Activated naive CD8-positive, alpha-beta T cell (primary cell): ENCODE data around the gene PRKAR1B.

Source experiments
- H3K27ac Mint-ChIP-seq: one replicate; pipeline ENCODE4 v1.8.0; 2021; ENCODE audit warnings: mixed read lengths
- H3K27me3 Mint-ChIP-seq: one replicate; pipeline ENCODE4 v1.8.0; 2021; ENCODE audit warnings: mixed read lengths
- H3K36me3 Mint-ChIP-seq: one replicate; pipeline ENCODE4 v1.8.0; 2021; ENCODE audit warnings: mixed read lengths
- H3K4me1 Mint-ChIP-seq: one replicate; pipeline ENCODE4 v1.8.0; 2021; ENCODE audit warnings: low read depth, mixed read lengths
- H3K4me3 Mint-ChIP-seq: one replicate; pipeline ENCODE4 v1.8.0; 2021; ENCODE audit warnings: mild to moderate bottlenecking, mixed read lengths
- H3K9me3 Mint-ChIP-seq: one replicate; pipeline ENCODE4 v1.8.0; 2021; ENCODE audit warnings: low read depth, mixed read lengths

PRKAR1B gene

DNA sequence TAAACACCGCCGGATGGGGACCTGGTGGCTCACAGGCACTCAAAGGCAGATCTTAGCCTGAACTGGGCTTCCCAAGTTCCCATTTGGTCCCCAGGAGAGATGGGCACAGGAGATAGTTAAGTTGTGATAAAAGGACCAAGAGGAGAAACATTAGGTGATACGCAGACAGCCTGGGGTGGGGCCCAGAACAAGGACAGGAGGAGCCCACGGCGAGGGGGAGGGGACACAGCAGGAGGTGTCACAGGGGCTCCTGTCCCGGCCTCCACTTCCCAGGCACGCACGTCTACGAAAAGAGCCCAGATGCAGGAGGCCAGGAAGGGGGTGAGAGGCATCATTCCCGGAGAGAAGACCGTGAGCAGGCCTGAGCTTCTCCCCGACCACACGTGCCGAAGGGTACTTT, 16.9 kb downstream of the PRKAR1B start:
- H3K4me3 Mint-ChIP-seq = peak overlapping the region; percentile 63
- peaks cover 28% of the 10 kb centered on the region for H3K4me1 Mint-ChIP-seq
- peaks cover 8% of the 10 kb centered on the region for H3K36me3 Mint-ChIP-seq
- no peaks in the 10 kb centered on the region for H3K9me3 Mint-ChIP-seq
- H3K27ac Mint-ChIP-seq = peak overlapping the region; percentile 50
- H3K27me3 Mint-ChIP-seq = no peaks in the 10 kb centered on the region

DNA sequence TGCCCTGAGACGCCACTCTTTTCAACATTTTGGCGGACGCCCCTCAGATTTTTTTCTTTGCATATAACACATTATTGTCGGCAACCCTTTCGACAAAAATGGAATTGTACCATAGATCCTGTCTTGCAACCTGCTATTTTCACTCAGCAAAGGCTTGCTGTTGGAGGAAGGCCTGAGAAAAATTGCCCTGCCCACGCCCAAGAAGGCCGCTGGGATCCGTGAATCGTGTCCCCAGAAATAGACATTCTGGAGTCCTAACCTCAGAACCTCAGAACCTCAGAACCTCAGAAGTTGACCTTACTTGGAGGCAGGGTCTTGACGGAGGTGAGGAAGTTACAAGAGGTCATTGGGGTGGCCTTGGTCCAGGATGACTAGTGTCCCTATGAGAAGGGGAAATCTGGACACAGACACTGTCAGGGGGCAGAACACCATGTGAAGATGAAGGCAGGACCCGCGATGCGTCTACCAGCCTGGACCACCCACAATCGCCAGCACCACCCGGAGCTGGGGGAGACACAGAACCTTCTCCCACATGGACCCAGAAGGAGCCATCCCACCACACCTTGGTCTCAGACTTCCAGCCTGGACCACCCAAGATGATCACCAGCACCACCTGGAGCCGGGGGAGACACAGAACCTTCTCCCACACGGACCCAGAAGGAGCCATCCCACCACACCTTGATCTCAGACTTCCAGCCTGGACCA, 19.6 kb downstream of the PRKAR1B start:
- Mint-ChIP-seq H3K36me3 (peaks cover 7% of the 10 kb centered on the region), H3K4me3 (no peak overlapping the region), H3K27me3 (no peaks in the 10 kb centered on the region), H3K27ac (peak overlapping the region; percentile 10), H3K9me3 (no peaks in the 10 kb centered on the region), H3K4me1 (peaks cover 12% of the 10 kb centered on the region)

DNA sequence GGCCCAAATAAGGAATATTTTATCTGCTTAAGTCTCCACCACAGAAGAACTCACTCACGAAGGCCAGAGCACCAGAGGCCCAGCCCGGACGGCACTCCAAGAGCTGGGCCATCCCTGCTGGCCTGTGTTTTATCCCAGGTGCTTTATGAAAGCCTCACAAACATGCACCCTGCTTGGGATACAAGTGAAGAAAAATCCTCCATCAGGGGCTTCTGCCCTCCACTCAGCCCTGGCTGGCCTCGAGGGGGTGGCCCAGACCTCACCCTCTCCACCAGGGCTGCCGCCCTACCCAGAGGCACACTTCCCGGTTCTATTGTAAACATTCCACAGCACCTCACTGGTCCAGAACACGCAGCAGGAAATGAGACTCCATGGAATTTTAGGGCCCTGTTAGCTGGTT, 20.4 kb downstream of the PRKAR1B start:
- Mint-ChIP-seq H3K4me3 (no peak overlapping the region), H3K27ac (no peak overlapping the region), H3K27me3 (no peaks in the 10 kb centered on the region), H3K9me3 (no peaks in the 10 kb centered on the region), H3K36me3 (peaks cover 11% of the 10 kb centered on the region), H3K4me1 (peaks cover 15% of the 10 kb centered on the region)

DNA sequence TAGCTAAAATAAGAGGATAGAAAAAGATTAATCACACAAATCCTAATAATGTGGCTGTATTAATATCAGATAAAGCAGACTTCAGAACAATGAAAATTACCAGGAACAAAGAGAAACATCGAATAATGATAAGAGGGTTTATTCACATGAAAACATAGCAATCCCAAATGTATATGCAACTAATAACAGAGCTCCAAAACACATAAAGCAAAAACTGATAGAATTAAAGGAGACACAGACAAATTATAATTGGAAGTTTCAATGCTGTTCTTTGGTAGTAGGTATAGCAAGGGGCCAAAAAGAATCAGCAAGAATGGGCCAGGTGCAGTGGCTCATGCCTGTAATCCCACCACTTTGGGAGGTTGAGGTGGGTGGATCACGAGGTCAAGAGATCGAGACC, 24.0 kb downstream of the PRKAR1B start:
- no peaks in the 10 kb centered on the region for H3K9me3 Mint-ChIP-seq
- H3K27ac Mint-ChIP-seq = no peak overlapping the region
- H3K4me3 Mint-ChIP-seq = no peak overlapping the region
- no peaks in the 10 kb centered on the region for H3K27me3 Mint-ChIP-seq
- H3K4me1 Mint-ChIP-seq = peaks cover 12% of the 10 kb centered on the region
- peaks cover 9% of the 10 kb centered on the region for H3K36me3 Mint-ChIP-seq

DNA sequence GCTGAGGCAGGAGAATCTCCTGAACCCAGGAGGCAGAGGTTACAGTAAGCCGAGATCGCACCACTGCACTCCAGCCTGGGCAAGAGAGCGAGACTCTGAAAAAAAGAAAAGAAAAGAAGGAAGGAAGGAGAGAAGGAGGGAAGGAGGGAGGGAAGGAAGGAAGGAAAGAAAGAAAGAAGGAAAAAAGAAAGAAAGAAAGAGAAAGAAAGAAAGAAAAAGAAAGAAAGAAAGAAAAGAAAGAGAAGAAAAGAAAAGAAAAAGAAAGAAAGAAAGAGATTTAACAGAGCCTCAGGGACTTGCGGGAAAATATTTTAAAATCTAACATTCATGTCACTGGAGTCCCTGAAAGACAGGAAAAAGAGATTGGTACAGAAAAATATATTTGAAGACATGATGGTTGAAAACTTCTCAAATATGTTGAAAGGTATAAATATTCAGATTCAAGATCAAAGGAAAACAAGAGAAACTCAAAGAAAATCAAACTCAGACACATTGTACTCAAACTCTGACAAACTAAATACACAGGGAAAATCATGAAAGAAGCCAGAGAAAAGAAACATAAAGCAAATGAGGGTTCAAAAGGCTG, 25.9 kb downstream of the PRKAR1B start:
- no peaks in the 10 kb centered on the region for H3K9me3 Mint-ChIP-seq
- H3K4me3 Mint-ChIP-seq = no peak overlapping the region
- H3K27ac Mint-ChIP-seq = no peak overlapping the region
- peaks cover 9% of the 10 kb centered on the region for H3K36me3 Mint-ChIP-seq
- peaks cover 8% of the 10 kb centered on the region for H3K4me1 Mint-ChIP-seq
- no peaks in the 10 kb centered on the region for H3K27me3 Mint-ChIP-seq

DNA sequence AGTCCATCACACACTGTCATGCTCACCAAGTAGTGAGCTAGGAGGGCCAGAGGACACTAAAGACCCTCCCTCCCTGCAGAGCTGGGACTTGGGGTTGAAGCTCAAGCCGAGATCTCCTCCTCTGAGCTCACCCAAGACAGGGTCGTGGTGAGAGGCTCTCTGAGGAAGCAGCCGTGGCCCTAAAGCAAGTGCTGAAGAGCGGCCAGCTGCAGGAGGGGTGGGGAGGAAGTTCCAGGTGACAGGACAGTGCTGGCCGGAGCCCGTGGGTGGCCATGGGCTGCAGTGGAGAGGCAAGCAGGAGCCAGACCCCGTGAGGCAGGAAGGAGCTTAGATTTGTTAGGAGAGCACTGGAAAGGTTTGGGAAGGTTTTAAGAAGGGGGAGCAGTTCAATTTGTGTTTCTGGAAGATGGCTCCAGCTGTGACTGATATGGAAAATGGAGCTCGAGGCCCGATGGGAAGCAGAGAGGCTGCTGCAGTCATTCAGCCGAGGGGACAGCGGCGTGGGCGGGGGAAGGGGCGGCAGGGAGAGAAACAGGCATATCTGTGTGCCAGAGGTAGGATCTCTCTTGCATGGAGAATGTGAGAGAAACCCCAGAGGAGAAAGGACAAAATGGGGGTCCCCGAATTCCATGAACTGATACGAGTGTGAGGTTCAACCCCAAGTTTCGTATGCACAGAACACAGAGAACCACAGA, 27.5 kb downstream of the PRKAR1B start:
- Mint-ChIP-seq H3K9me3 (no peaks in the 10 kb centered on the region), H3K27ac (no peak overlapping the region), H3K4me3 (no peak overlapping the region), H3K36me3 (peaks cover 9% of the 10 kb centered on the region), H3K4me1 (peaks cover 8% of the 10 kb centered on the region), H3K27me3 (no peaks in the 10 kb centered on the region)

DNA sequence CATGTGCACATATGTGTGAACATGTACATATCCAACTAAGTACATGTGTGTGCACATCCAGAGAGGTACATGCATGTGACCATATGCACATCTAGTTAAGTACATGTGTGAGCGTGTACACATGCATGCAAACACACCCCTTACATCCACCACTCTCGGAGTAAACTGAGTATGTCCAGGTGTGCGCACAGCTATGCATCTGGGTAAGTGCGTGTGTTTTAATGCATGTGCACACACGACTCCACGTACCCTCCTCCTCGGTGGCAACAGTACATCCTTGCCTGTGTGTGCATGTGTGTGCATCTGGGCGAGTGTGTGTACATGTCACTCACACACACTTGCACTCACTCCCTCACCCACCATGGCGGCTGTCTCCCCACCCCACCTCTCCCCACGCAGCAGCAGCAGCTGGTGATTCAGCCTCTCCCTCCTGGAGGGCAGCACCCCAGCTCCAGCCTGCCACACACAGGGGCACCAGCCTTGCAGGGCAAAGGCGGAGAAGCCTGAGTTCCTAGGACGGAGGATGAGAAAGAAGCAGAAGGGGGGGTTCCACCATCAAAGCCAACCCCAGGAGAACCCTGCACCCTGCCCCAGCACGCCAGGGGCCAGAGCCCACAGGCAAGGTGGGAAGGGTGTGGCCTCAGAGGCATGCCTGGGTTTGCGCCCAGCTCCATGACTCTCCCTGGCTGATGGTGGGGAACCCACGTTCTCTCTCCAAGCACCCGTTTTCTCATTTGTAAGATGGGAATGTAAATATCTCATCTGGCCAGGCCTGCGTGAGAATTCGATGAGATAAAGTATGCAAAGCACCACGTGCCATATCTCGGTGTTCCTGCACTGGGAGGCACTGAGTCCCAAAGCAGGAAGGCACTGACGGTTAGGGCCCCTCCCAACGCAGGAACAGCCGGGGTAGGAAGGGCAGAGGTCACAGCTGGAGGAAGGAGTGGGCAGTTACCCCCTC, 28.3 kb downstream of the PRKAR1B start:
- H3K9me3 Mint-ChIP-seq = no peaks in the 10 kb centered on the region
- peaks cover 6% of the 10 kb centered on the region for H3K36me3 Mint-ChIP-seq
- no peak overlapping the region for H3K27ac Mint-ChIP-seq
- H3K27me3 Mint-ChIP-seq = no peaks in the 10 kb centered on the region
- no peak overlapping the region for H3K4me3 Mint-ChIP-seq
- peaks cover 8% of the 10 kb centered on the region for H3K4me1 Mint-ChIP-seq

DNA sequence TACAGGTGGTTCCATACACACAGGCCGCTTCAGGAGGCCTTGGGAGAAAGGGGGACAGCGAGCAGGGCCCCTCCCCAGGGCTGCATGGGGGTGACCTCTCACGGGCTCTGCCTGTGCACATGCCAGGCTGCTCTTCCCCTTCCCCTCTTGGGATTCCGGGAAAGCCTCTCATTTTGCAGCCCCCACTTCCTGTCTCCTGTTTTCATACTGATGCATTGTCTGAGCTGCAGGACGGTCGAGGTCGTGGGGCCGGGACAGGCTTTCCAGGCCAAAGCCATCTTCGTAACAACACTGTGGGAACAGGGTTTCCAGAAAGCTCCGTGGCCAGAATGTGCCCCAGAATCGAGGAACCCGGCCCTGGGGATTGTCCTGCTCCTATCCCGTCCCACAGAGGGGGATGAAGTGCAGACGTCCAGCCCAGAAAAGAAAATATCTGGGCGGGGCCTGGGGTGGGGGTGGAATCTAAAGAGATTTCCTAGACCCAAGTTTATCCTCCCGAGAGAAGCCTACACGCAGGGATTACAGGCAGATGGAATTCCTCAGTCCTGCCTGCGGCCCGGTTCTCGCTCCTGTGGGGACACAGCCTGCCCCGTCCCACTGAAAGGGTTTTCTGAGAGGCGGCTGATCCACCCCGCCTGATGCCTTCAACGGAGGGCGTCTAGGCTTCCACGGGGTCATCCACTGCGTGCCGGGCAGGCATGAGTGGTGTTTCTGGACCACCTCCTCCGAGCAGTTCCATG, 30.1 kb downstream of the PRKAR1B start:
- no peaks in the 10 kb centered on the region for H3K9me3 Mint-ChIP-seq
- H3K27ac Mint-ChIP-seq = no peak overlapping the region
- H3K4me1 Mint-ChIP-seq = peaks cover 6% of the 10 kb centered on the region
- H3K27me3 Mint-ChIP-seq = no peaks in the 10 kb centered on the region
- no peak overlapping the region for H3K4me3 Mint-ChIP-seq
- H3K36me3 Mint-ChIP-seq = peaks cover 4% of the 10 kb centered on the region

DNA sequence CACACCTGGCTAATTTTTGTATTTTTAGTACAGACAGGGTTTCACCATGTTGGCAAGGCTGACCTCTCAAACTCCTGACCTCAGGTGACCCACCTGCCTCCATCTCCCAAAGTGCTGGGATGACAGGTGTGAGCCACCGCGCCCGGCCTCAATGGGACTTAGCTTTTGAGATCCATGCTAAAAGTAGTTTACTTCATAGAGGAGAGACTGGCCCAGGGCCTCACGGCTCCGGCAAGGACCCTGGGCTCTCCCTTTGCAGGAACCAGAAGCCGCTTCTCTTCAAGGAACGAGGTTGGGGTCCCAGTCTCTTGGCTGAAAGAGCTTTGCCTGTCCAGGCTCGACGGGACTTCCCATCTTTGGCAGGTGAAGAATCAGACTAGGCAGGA, 30.7 kb downstream of the PRKAR1B start:
- no peak overlapping the region for H3K27ac Mint-ChIP-seq
- H3K4me3 Mint-ChIP-seq = no peak overlapping the region
- H3K36me3 Mint-ChIP-seq = peaks cover 4% of the 10 kb centered on the region
- no peaks in the 10 kb centered on the region for H3K27me3 Mint-ChIP-seq
- no peaks in the 10 kb centered on the region for H3K9me3 Mint-ChIP-seq
- peaks cover 3% of the 10 kb centered on the region for H3K4me1 Mint-ChIP-seq

DNA sequence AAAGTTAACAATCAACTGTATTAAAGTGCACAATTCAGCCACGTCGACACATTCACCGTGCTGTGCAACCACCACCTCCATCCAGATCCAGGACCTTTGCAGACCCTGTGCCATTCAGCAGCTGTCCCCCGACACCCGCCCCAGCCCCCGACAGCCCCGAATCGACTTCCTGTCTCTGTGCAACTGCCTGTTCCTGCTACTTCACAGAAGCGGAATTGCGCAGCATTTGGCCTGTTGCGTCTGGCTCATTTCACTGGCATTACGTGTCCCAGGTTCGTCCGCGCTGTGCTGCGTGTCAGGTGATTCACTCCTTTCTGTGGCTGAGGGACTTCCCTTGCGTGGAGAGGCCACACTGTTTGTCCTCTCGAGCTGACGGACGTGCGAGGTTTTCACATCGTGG, 33.8 kb downstream of the PRKAR1B start:
- Mint-ChIP-seq H3K27me3 (no peaks in the 10 kb centered on the region), H3K4me1 (no peaks in the 10 kb centered on the region), H3K27ac (no peak overlapping the region), H3K9me3 (peaks cover 3% of the 10 kb centered on the region), H3K36me3 (peaks cover 13% of the 10 kb centered on the region), H3K4me3 (no peak overlapping the region)

DNA sequence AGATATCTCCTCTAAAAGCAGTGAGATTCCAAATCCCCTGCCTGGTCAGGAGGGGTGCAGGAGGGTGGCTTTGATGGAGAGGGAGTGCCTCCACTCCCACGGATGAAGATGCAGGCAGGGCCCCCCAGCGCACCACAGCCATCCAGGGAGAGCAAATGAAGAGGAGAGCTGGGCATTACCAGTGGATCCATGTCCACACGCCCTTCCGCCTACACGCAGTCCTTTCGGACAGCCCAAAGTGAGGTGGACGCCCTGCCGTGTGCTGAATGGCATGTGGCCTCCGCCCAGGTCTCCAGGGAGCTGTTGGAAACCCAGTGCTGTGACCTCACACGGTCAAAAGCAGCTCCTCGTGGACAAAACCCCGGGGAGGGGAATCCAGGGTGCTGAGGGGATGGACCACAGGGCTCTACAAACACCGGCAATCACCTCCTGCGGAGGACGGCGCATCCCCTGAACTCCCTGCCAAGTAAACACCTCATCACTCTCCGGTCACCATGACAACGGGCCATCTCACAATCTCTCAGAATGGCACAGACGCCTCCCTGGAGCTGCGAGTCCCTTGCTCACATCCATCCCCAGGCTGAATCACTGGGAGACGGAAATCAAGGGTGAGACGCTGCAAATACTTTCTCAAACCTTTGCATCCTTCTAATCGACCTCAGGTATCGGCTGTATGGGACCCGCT, 35.6 kb downstream of the PRKAR1B start:
- Mint-ChIP-seq H3K4me3 (no peak overlapping the region), H3K36me3 (peaks cover 23% of the 10 kb centered on the region), H3K4me1 (no peaks in the 10 kb centered on the region), H3K27ac (no peak overlapping the region), H3K9me3 (peaks cover 12% of the 10 kb centered on the region), H3K27me3 (no peaks in the 10 kb centered on the region)

DNA sequence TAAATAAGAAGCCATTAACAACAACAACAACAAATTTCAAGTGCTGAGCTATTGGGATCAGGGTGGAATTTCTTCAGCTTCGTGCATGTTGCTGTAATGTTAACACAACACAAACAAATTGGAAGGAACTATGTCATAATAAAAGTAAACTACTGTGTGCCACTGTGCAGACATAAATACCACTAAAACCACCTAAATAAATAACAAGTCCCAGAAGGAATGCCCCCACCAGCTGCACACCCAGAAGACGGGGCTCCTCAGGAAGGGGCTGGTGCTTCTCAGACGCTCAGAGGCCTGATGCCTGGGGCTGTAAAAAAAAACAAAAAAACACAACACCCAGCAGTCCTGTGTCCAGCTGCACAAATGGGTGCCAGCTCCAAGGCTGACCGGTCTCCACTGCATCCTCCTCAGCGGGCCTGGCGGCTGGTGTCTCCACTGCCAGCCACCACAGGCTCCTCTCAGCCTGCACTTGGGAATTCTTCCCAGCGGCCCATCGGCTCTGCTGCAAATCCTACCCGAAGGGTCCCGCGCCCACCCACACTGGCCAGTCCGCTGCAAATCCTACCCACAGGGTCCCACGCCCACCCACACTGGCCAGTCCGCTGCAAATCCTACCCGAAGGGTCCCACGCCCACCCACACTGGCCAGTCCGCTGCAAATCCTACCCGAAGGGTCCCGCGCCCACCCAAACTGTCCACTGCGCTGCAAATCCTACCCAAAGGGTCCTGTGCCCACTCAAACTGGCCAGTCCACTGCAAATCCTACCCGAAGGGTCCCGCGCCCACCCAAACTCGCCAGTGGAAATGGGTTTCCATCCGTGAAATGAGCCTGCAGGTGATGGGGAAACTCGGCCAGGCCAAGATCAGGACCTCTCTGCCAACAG, 36.4 kb downstream of the PRKAR1B start:
- H3K27ac Mint-ChIP-seq = no peak overlapping the region
- peaks cover 26% of the 10 kb centered on the region for H3K36me3 Mint-ChIP-seq
- no peak overlapping the region for H3K4me3 Mint-ChIP-seq
- no peaks in the 10 kb centered on the region for H3K27me3 Mint-ChIP-seq
- peaks cover 13% of the 10 kb centered on the region for H3K9me3 Mint-ChIP-seq
- H3K4me1 Mint-ChIP-seq = no peaks in the 10 kb centered on the region

DNA sequence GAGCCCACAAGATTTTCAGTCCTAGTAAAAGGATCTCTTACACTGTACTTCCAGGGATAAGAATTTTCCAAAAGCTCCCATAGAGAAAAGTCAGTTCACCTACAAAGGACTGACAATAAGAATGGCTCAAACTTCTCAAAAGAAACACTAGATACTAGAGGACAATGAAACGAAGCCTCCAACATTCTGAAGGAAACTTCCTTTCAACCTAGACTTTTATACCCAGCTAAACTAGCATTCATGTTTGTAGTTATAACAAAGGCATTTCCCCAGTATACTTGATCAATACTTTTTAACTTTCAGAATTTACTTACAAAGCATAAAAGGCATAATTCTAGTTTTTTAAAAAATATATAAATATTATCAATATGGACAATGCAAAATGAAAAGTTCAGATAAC, 41.5 kb downstream of the PRKAR1B start:
- Mint-ChIP-seq H3K36me3 (peaks cover 32% of the 10 kb centered on the region), H3K9me3 (peaks cover 13% of the 10 kb centered on the region), H3K4me1 (no peaks in the 10 kb centered on the region), H3K27me3 (no peaks in the 10 kb centered on the region), H3K4me3 (no peak overlapping the region), H3K27ac (no peak overlapping the region)
